ENCODE results near the gene NLGN2. TPM values are rescaled to one million over a fixed set of nuclear protein-coding genes. Genes with fewer than 3 reads are reported as not detected.

The NLGN2 gene
- total and polyA plus RNA-seq, 2 of the 8 experiments (the other 6 are each of a cell fraction or from before 2014, with no cell fraction given) = 21.2 to 62.8 TPM

DNA sequence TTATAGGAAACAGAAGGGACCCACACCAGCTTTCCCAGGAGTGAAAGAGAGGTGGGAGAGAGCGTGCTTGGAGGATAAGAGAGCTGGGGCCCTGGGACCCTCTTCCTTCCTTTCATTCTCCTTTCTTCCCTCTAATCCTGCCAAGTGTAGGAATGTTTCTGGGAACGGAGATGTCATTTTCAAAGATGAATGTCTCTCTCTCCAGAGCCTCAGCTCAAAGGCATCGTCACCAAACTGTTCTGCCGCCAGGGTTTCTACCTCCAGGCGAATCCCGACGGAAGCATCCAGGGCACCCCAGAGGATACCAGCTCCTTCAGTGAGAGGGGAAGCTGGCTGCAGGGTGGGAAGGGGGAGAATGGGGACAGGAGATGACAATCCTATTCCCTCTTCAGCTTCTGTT, 33.6 kb downstream of the NLGN2 start:
- no peaks in the 10 kb centered on the region for H4K20me1 ChIP-seq (replicated peaks in 1 of 2; ENCODE audit: control insufficient read depth in 1 of 2, insufficient read depth in 2 of 2, low read length in 2 of 2)
- no peak overlapping the region for H3K27ac ChIP-seq (ENCODE audit: low read depth, low read length)
- 24% methylated on average over 6 of the region's 7 CpGs; no CpG with 5 or more reads in 1 of the 2 experiments for WGBS, 2 experiments (ENCODE audit: extremely low coverage in 1 of 2, insufficient coverage in 1 of 2, insufficient read length in 1 of 2, insufficient replicate concordance in 2 of 2, low coverage in 1 of 2, low lambda C conversion rate in 2 of 2, missing lambda C conversion rate in 1 of 2)
- H2BK120ac ChIP-seq (replicated peaks; ENCODE audit: low read depth, low read length) = no peak overlapping the region
- H2BK15ac ChIP-seq (ENCODE audit: low read length) = 0 out of 2 replicates have a peak overlapping the region, but pooled peaks have one; percentile 20
- no peak overlapping the region for H4K8ac ChIP-seq (ENCODE audit: extremely low read depth, insufficient read depth, low read length)
- H3K9me3 ChIP-seq (ENCODE audit: insufficient read depth in 2 of 2, low read depth in 1 of 2, low read length in 1 of 2) = no peaks in the 10 kb centered on the region
- H4K91ac ChIP-seq (replicated peaks; ENCODE audit: insufficient read length, low read length) = no peak overlapping the region
- ChIA-PET POLR2A (ENCODE audit: partially characterized antibody) (interaction anchor here (0.7 to 15.5 kb wide), 26 partner anchors 12 to 825 kb away, joined by 3 to 339 read pairs (median 4); partner anchors contain the start of genes ACAP1, NLGN2, POLR2A and SLC35G6), CTCF (ENCODE audit: partially characterized antibody) (interaction anchor here (0.5 to 5.4 kb wide), 26 partner anchors 9 to 145 kb away, joined by 3 to 26 read pairs (median 3); partner anchors contain the start of genes NEURL4, NLGN2, SLC35G6 and SPEM2)
- no peak for TF ChIP-seq TAF1 (IDR thresholded peaks at IDR 0.05; ENCODE audit: low read depth, low read length)
- TF ChIP-seq NRF1 (IDR thresholded peaks at IDR 0.05; ENCODE audit: low read depth, low read length) = no peak
- no peak for TF ChIP-seq JUN (IDR thresholded peaks at IDR 0.05; ENCODE audit: low read depth, low read length)
- TF ChIP-seq TEAD4 (IDR thresholded peaks at IDR 0.05; ENCODE audit: low read depth, low read length) = no peak
- no peak for TF ChIP-seq HDAC2 (IDR thresholded peaks at IDR 0.05; ENCODE audit: borderline replicate concordance in 1 of 2, low read depth in 2 of 2, low read length in 2 of 2)
- no peak for TF ChIP-seq SAP30 (IDR thresholded peaks at IDR 0.05; ENCODE audit: insufficient read depth, insufficient replicate concordance, low read length)
- no peak for TF ChIP-seq POLR2AphosphoS5 (IDR thresholded peaks at IDR 0.05; ENCODE audit: low read depth, low read length)
- no peak for TF ChIP-seq CEBPB (IDR thresholded peaks at IDR 0.05; ENCODE audit: low read depth, low read length)
- TF ChIP-seq RXRA (IDR thresholded peaks at IDR 0.05; ENCODE audit: insufficient read depth, low read depth, low read length) = no peak
- no peak for TF ChIP-seq FOSL1 (IDR thresholded peaks at IDR 0.05; ENCODE audit: insufficient read depth, low read depth, low read length)
- no peak for TF ChIP-seq MAFK (IDR thresholded peaks at IDR 0.05; ENCODE audit: low read depth, low read length)
- TF ChIP-seq RFX5 (IDR thresholded peaks at IDR 0.05; ENCODE audit: borderline replicate concordance, low read depth, low read length) = no peak
- no peaks in the 10 kb centered on the region for H3K79me1 ChIP-seq (ENCODE audit: low read depth, low read length)
- no peak overlapping the region for H3K56ac ChIP-seq (replicated peaks; ENCODE audit: insufficient read length, low read depth, low read length)
- H3K27me3 ChIP-seq (replicated peaks in 1 of 4; ENCODE audit: control insufficient read depth in 3 of 4, extremely low read depth in 1 of 4, insufficient read depth in 3 of 4, low read length in 3 of 4) = peaks cover 2 to 17% (median 13%) of the 10 kb centered on the region in 4 experiments; a peak in 6 of 7 replicates
- peak overlapping the region; percentile 91 for H3K4me2 ChIP-seq (ENCODE audit: insufficient read depth in 1 of 2, low read depth in 2 of 2, low read length in 2 of 2)
- H3K36me3 ChIP-seq (ENCODE audit: control insufficient read depth in 2 of 4, insufficient read depth in 4 of 4, low read length in 3 of 4) = no peaks in the 10 kb centered on the region
- peak overlapping the region; percentile 60; the same call in 1 of the 2 replicates for H2BK5ac ChIP-seq (ENCODE audit: low read depth, low read length)
- peaks cover 32% of the 10 kb centered on the region; the same call in 1 of the 2 replicates for H3K23me2 ChIP-seq (ENCODE audit: low read depth, low read length)
- H3K4ac ChIP-seq (replicated peaks; ENCODE audit: insufficient read length, low read depth, low read length) = no peak overlapping the region
- H3K9ac ChIP-seq (replicated peaks in 1 of 4; ENCODE audit: extremely low read depth in 1 of 4, low read depth in 3 of 4, low read length in 3 of 4) = no peak overlapping the region
- peaks cover 3 to 32% (median 18%) of the 10 kb centered on the region in 4 experiments for H3K4me1 ChIP-seq (replicated peaks in 1 of 4; ENCODE audit: control insufficient read depth in 3 of 4, insufficient read depth in 4 of 4, low read length in 3 of 4)
- peak overlapping the region; percentile 62; the same call in 1 of the 2 replicates for H2BK12ac ChIP-seq (ENCODE audit: low read depth, low read length)
- no peak overlapping the region for H2AFZ ChIP-seq (ENCODE audit: low read length)
- peak overlapping the region; percentile 50 to 83 (median 67) for H3K4me3 ChIP-seq (ENCODE audit: extremely low read depth in 1 of 4, insufficient read depth in 2 of 4, low read depth in 3 of 4, low read length in 4 of 4)
- no peak overlapping the region for H3K14ac ChIP-seq (ENCODE audit: insufficient read length)
- DNase-seq (ENCODE audit: low read depth in 1 of 2, low spot score in 2 of 2) = no peak
- peak; percentile 68 for FAIRE-seq
- H4K5ac ChIP-seq (ENCODE audit: insufficient read length, low read depth, low read length) = no peak overlapping the region
- H2BK20ac ChIP-seq (ENCODE audit: low read length) = no peak overlapping the region
- peak overlapping the region; percentile 19; the same call in 1 of the 2 replicates for H2AK5ac ChIP-seq (ENCODE audit: low read depth, low read length)
- H3K23ac ChIP-seq (ENCODE audit: insufficient read length) = no peak overlapping the region
- H3K79me2 ChIP-seq (ENCODE audit: control insufficient read depth in 1 of 2, insufficient read depth in 2 of 2, low read length in 2 of 2) = no peaks in the 10 kb centered on the region
- peak overlapping the region; percentile 81 for H3K18ac ChIP-seq (ENCODE audit: extremely low read depth, low read length)
